DMS 273 treated with DMSO at 0.1 percent for 48 hours (cell line): ENCODE measurements around the gene POLQ.
"Not testable (repeated sequence)": the region's sequence is repeated elsewhere in the genome, so short reads cannot be mapped to it uniquely, and the experiment has no call there.

Experiments
- DNase-seq: peaks from one replicate; lab custom pipeline; 2025; lab: John Stamatoyannopoulos, UW

Gene POLQ

DNA sequence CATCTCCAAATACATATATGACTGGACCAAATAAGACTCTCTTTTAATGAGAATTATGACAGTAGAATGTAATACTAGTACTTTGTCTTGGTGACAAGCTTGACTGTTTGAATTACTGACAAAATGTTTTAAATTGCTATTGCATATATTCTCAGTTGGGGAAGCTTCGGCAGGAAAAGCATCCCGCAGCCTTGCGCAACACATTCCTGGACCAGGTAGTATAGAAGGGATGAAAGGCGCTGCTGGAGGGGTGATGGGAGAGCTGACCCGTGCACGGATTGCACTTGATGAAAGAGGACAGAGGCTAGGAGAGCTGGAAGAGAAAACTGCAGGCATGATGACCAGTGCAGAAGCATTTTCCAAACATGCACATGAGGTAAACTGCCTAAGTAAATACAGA lies 127.6 kb downstream of the POLQ start:
- DNase-seq = no peak

DNA sequence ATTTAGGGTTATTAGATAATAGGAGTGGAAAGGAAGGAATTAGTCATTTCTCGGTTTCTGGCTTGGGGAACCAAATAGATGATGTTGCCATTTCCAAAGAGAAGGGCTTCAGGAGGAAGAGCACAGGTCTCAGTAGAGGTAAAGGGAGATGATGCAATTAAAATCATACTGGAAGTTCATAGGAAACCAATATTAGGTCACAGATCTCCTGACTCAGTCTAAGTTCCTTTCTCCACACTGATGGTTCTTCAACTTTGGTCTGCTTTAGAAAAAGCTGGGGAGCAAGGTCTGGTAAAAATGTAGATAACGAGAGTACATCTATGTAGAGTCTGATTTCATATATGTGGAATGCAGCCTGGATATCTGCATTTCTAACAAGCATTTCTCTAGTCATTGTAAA lies 130.9 kb downstream of the POLQ start:
- DNase-seq = no peak

DNA sequence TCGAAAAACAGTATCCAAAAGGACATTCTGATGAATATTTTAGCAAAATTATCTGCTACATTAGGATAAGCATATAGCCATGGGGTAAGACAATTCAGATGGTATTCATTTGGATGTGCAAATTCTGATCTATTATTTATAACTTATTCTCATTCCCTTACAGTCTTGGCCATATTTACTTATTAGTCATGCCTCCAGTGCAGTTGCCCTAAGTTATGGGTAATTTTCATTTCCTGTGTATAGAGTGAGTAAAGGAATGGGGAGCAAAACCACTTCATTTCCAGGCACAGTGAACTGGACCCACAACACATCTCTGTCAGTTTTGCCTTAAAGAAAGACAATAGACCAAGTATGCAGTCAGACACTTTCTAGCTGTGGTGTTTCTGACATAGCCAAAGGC lies 134.3 kb downstream of the POLQ start:
- no peak for DNase-seq

DNA sequence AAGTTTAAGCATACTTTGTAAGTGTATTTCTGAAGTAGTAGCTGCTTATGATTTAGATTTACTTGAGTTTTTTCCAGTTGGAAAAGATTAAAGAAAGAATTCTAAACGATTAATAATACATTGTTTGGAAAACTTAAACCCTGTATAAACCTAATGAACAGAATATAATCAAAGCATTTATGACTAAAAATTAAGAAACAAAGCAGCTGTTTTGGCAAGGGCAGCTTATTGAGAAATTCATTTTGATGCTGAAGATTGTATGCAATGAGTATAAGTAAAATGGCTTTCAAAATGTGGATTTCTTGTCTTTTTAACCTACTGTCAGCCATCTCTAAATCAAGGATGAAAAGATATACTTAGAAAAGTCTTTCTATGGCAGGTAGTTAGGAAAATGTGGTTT lies 140.2 kb downstream of the POLQ start:
- DNase-seq = no peak

DNA sequence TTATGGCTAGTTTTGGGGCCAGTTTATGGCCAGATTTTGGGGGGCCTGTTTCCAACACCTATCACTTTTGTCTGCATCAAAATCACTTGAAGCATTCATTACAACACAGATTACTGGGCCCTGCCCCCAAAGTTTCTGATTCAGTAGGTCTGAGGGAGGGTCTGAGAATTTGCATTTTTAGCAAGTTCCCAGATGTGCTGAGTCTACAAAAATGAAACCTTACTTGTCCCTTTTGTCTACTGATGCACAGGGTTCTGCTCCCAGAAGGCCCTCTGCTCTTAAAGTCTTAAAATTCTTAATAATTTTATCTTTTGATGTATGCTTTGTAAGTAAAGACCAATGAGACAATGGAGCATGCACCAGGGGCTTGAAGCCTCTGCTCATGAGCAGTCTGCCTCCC lies 146.0 kb downstream of the POLQ start:
- DNase-seq = no peak

DNA sequence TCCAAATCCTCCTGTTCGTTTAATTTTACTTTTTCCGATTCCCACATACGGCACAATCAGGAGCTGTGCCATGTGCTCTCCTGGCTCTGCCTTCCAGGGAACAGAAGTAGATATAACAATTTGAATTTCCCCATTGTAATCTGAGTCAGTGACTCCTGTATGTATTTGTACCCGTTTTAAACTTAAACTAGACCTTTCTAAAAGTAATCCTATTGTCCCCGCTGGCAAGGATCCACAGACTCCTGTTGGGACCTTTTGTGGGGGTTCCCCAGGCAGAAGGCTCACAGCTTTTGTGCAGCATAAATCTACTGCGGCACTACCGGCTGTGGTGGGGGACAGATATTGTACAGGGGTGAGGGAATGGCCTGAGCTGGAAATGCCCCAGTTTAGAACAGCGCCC lies 147.7 kb downstream of the POLQ start:
- DNase-seq = not testable (repeated sequence)

DNA sequence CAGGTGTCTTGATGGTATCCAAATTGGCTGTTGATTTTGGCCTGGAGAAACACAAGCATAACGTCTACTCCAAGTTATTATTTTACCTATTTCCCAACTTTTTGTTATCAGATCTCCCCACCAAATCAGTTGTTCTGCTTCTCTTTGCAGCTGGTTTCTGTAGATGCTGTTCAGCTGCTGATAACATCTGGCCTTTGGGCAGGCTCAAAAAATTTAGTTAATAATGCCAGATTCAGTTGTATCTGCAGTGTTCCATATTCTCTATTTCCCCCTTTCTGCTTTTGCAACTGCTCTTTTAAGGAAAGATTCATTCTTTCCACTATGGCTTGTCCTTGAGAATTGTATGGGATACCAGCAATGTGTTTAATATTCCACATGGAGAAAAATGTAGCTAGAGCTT lies 149.8 kb downstream of the POLQ start:
- DNase-seq = not testable (repeated sequence)

DNA sequence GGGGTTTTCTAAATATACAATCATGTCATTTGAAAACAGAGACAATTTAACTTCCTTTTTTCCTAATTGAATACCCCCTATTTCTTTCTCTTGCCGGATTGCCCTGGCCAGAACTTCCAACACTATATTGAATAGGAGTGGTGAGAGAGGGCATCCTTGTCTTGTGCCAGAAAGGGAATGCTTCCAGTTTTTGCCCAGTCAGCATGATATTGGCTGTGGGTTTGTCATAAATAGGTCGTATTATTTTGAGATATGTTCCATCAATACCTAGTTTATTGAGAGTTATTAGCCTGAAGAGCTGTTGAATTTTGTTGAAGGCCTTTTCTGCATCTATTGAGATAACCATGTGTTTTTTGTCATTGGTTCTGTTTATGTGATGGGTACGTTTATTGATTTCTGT lies 157.5 kb downstream of the POLQ start:
- DNase-seq = not testable (repeated sequence)
